Stimulated activated naive CD8-positive, alpha-beta T cell treated with anti-CD3 and anti-CD28 coated beads, Interleukin-15, Interleukin-2, amounts not matched to agents 100 U/mL and 50 U/mL, for 24 hours (primary cell): ENCODE data around the gene CAPN5.

Experiments
- ATAC-seq: fragments of 150-1000 bp; cut with Tn5 transposase; one replicate; pipeline ENCODE4 v1.10.0; 2021
- DNase-seq: peaks from one replicate; pipeline ENCODE4 v3.0.0; 2021

CAPN5 gene

GRCh38 chr11:77173494-77173893, 106.7 kb downstream of the CAPN5 start:
- ATAC-seq (no peak), DNase-seq (no peak)

GRCh38 chr11:77174559-77174958, 107.8 kb downstream of the CAPN5 start:
- ATAC-seq, result no peak
- no peak for DNase-seq

GRCh38 chr11:77175021-77175842, 108.5 kb downstream of the CAPN5 start:
- ATAC-seq, result no peak
- no peak for DNase-seq
